ENCODE measurements around the gene MRPL44. TPM values are rescaled to one million over a fixed set of nuclear protein-coding genes. Genes with fewer than 3 reads are reported as not detected.
"Not testable (repeated sequence)": the region's sequence is repeated elsewhere in the genome, so short reads cannot be mapped to it uniquely, and the experiment has no call there.

Gene MRPL44
- total RNA-seq, 2 donors from 2014 or later, result 21.8 to 43.7 TPM

- peaks cover 0 to 4% of the 10 kb centered on the region in 2 donors for H3K4me1 ChIP-seq
- no peaks in the 10 kb centered on the region for H3K27me3 ChIP-seq
- no peak for DNase-seq (ENCODE audit: low spot score)
- no peak overlapping the region for H3K4me3 ChIP-seq
- TF ChIP-seq, protein P1, sequence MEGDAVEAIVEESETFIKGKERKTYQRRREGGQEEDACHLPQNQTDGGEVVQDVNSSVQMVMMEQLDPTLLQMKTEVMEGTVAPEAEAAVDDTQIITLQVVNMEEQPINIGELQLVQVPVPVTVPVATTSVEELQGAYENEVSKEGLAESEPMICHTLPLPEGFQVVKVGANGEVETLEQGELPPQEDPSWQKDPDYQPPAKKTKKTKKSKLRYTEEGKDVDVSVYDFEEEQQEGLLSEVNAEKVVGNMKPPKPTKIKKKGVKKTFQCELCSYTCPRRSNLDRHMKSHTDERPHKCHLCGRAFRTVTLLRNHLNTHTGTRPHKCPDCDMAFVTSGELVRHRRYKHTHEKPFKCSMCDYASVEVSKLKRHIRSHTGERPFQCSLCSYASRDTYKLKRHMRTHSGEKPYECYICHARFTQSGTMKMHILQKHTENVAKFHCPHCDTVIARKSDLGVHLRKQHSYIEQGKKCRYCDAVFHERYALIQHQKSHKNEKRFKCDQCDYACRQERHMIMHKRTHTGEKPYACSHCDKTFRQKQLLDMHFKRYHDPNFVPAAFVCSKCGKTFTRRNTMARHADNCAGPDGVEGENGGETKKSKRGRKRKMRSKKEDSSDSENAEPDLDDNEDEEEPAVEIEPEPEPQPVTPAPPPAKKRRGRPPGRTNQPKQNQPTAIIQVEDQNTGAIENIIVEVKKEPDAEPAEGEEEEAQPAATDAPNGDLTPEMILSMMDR (IDR thresholded peaks at IDR 0.05), result no peak
- no peaks in the 10 kb centered on the region for H3K9me3 ChIP-seq
- no peaks in the 10 kb centered on the region for H3K36me3 ChIP-seq
- no peak overlapping the region for H3K27ac ChIP-seq
These were observed 40.7 kb downstream of the MRPL44 start for GRCh38 chr2:223997938-223998337.

- TF ChIP-seq, protein P1 (IDR thresholded peaks at IDR 0.05), result no peak
- no peaks in the 10 kb centered on the region for H3K27me3 ChIP-seq
- H3K4me1 ChIP-seq, result peaks cover 0 to under 1% of the 10 kb centered on the region in 2 donors
- no peaks in the 10 kb centered on the region for H3K36me3 ChIP-seq
- no peak overlapping the region for H3K4me3 ChIP-seq
- H3K9me3 ChIP-seq, result no peaks in the 10 kb centered on the region
- DNase-seq (ENCODE audit: low spot score), result no peak
- H3K27ac ChIP-seq, result no peak overlapping the region
These were observed 41.7 kb downstream of the MRPL44 start for GRCh38 chr2:223998948-223999347.

DNA sequence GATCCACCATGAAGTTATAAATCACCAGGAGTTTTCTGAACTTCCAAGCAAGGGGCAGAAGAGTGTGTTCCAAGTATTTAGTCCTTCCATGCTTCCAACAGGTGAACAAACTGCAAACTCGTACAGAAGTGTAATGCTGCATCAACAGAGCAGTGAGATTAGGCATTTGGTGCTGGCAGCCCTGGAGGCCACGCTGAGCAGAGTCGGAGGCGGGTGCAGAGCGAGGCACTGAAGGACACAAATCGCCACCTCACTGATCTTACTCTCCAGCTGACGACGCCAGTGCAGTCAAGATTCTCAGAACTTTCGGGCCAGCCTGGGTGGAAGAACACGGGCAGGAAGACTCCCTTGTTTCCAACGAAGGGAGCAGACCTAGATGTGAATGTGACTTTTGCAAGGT, 42.6 kb downstream of the MRPL44 start:
- TF ChIP-seq, protein P1 (IDR thresholded peaks at IDR 0.05), result no peak
- H3K9me3 ChIP-seq, result no peaks in the 10 kb centered on the region
- H3K27me3 ChIP-seq, result no peaks in the 10 kb centered on the region
- H3K36me3 ChIP-seq, result no peaks in the 10 kb centered on the region
- no peak overlapping the region for H3K27ac ChIP-seq
- H3K4me3 ChIP-seq, result no peak overlapping the region
- no peak for DNase-seq (ENCODE audit: low spot score)
- H3K4me1 ChIP-seq, result no peaks in the 10 kb centered on the region

DNA sequence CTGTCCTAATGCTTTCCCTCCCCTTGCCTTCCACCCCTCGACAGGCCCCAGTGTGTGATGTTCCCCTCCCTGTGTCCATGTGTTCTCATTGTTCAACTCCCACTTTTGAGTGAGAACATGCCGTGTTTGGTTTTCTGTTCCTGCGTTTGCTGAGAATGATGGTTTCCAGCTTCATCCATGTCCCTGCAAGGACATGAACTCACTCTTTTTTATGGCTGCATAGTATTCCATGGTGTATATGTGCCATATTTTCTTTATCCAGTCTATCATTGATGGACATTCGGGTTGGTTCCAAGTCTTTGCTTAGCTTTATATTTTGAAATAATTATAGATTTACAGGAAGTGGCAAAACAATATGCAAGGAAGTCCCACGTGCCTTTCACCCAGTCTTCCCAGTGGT, 43.4 kb downstream of the MRPL44 start:
- H3K36me3 ChIP-seq, H3K4me3 ChIP-seq: not testable (repeated sequence)

GRCh38 chr2:224004105-224004695, 46.9 kb downstream of the MRPL44 start:
- H3K27me3 ChIP-seq, result no peaks in the 10 kb centered on the region
- TF ChIP-seq, protein P1 (IDR thresholded peaks at IDR 0.05), result no peak
- H3K9me3 ChIP-seq, result no peaks in the 10 kb centered on the region
- H3K4me1 ChIP-seq, result peaks cover 0 to 4% of the 10 kb centered on the region in 2 donors
- DNase-seq (ENCODE audit: low spot score), result no peak
- no peaks in the 10 kb centered on the region for H3K36me3 ChIP-seq
- peak overlapping the region in 1 of 2 donors; percentile 16 for H3K27ac ChIP-seq
- H3K4me3 ChIP-seq, result no peak overlapping the region

More for the DNA sequence above, 43.4 kb downstream of the MRPL44 start:
- not testable (repeated sequence) for H3K9me3 ChIP-seq; H3K27me3 ChIP-seq; H3K27ac ChIP-seq; H3K4me1 ChIP-seq; DNase-seq (ENCODE audit: low spot score)

- H3K9me3 ChIP-seq, result no peaks in the 10 kb centered on the region
- no peak for DNase-seq (ENCODE audit: low spot score)
- no peak overlapping the region for H3K27ac ChIP-seq
- no peak overlapping the region for H3K4me3 ChIP-seq
- TF ChIP-seq, protein P1 (IDR thresholded peaks at IDR 0.05), result no peak
- H3K4me1 ChIP-seq, result peaks cover 0 to 4% of the 10 kb centered on the region in 2 donors
- H3K36me3 ChIP-seq, result no peaks in the 10 kb centered on the region
- no peaks in the 10 kb centered on the region for H3K27me3 ChIP-seq
These were observed 51.5 kb downstream of the MRPL44 start for GRCh38 chr2:224008702-224009261.
